Adrenal gland (tissue), 12 donors: Measurements from ENCODE around the gene SESTD1. TPM values are rescaled to one million over a fixed set of nuclear protein-coding genes. Genes with fewer than 3 reads are reported as not detected.
"Not testable (repeated sequence)": the region's sequence is repeated elsewhere in the genome, so short reads cannot be mapped to it uniquely, and the experiment has no call there.

Experiments
- DNase-seq, 7 donors: peaks; one replicate each; pipeline ENCODE4 v3.0.0-alpha.2; 2019 to 2020
- H3K27ac ChIP-seq, 5 donors: fragments of 200-600 bp; sonication (generic) in 4 of 5; 1 replicate in 3 of 5; 2 replicates in 2 of 5; pipeline versions ENCODE4 v1.5.1 to v1.8.0; 2016 to 2020; ENCODE audit warnings: mild to moderate bottlenecking in 1 of 5
- H3K27me3 ChIP-seq: fragments of 200-600 bp; 2 replicates; pipeline ENCODE4 v1.8.0; 2021
- H3K36me3 ChIP-seq, 2 donors: fragments of 200-600 bp; replicated peaks in 1 of 2; 1 replicate in 1 of 2; 2 replicates in 1 of 2; pipeline versions ENCODE4 v1.5.1 to v1.8.0; 2018 to 2022
- H3K4me1 ChIP-seq, 2 donors: fragments of 200-600 bp; replicated peaks in 1 of 2; 1 replicate in 1 of 2; 2 replicates in 1 of 2; pipeline versions ENCODE4 v1.5.1 to v1.8.0; 2018 to 2021
- H3K4me3 ChIP-seq, 4 donors: fragments of 200-600 bp; sonication (generic) in 3 of 4; one replicate each; pipeline ENCODE4 v1.5.1; 2016 to 2018
- H3K9me3 ChIP-seq, 3 donors: fragments of 200-600 bp; sonication (generic) in 1 of 3; replicated peaks in 1 of 3; 1 replicate in 2 of 3; 2 replicates in 1 of 3; pipeline versions ENCODE4 v1.5.1 to v1.8.0; 2016 to 2021
- CTCF ChIP-seq, 6 experiments: fragments of 450-650 bp in 4 of 6; fragments of 200-600 bp in 2 of 6; sonication (generic) in 1 of 6; IDR thresholded peaks; 1 replicate in 5 of 6; 2 replicates in 1 of 6; pipeline versions ENCODE4 v1.5.1 to v1.8.0; 2016 to 2021; ENCODE audit warnings: antibody characterized with exemption in 6 of 6, mild to moderate bottlenecking in 2 of 6, moderate library complexity in 1 of 6
- POLR2A ChIP-seq, 2 donors: fragments of 450-650 bp; IDR thresholded peaks; one replicate each; pipeline ENCODE4 v1.6.1; 2017; ENCODE audit warnings: antibody characterized with exemption in 2 of 2, mild to moderate bottlenecking in 2 of 2, moderate library complexity in 1 of 2
- WGBS, 4 donors: extraction: QIAGEN DNeasy Blood & Tissue Kit in 2 of 4; methylation state at CpG; one replicate each; pipeline versions ENCODE4 v1.1.5 to v1.1.7; 2013 to 2017; 5-methylcytosine and 5-hydroxymethylcytosine counted together
- intact Hi-C, 2 donors: fragments of 100-400 bp; cut with DNase I; formaldehyde crosslinking; loops; one replicate each; pipeline versions ENCODE4 v1.14.1 to v1.15.0; 2022 to 2023
- polyA plus RNA-seq, 3 donors: library from polyadenylated mRNA; stranded (reverse); fragments of 200-250 nt in 2 of 3; fragments of 350-450 nt in 1 of 3; fragmentation: Illumina TruSeq in 1 of 3; extraction: RNeasy Lipid Tissue Mini Kit (QIAGEN cat#74804) in 1 of 3; gene quantifications; one replicate each; pipeline ENCODE4 v1.2.3, GENCODE V29; 2013 to 2014
- total RNA-seq, 9 donors: library from RNA; depleted of rRNA in 4 of 9; stranded (reverse); fragments of >200 nt in 4 of 9; fragments of 120-200 nt in 1 of 9; fragmentation: NEBNext Ultra II Directional in 1 of 9; extraction: Animal tissue kit (Norgen Biotek cat#: 25700) in 1 of 9; gene quantifications; one replicate each; pipeline versions ENCODE4 v1.1.0 to v1.2.4, GENCODE V29; 2013 to 2023
- donor health status: healthy with polysubstance abuse.
- donor health status: Bipolar disorder and iron deficiency.
- donor health status: DM: yes; HTN: yes; CAD: no.
- donor health status: DM: no; HTN: no; CAD: no.
- donor health status: DM: no; HTN: no; CAD: no.
- donor health status: DM: yes; HTN: yes; CAD: no.

SESTD1 gene
- total and polyA plus RNA-seq, 12 donors, result 4.7 to 28.2 (median 14.8) TPM

- Histone ChIP-seq H3K27me3 (no peaks in the 10 kb centered on the region), H3K36me3 (no peaks in the 10 kb centered on the region), H3K4me3 (no peak overlapping the region), H3K9me3 (no peaks in the 10 kb centered on the region), H3K4me1 (no peaks in the 10 kb centered on the region), H3K27ac (no peak overlapping the region)
- intact Hi-C loops, result no loop called here
- WGBS, 4 donors, result 79 to 90% (median 83%) methylated on average over 1 of the region's 1 CpG
- DNase-seq, result no peak
- no peak for TF ChIP-seq POLR2A (IDR thresholded peaks at IDR 0.05)
- TF ChIP-seq CTCF (IDR thresholded peaks at IDR 0.05), result no peak
Observed at GRCh38 chr2:179069685-179070084, 194.9 kb downstream of the SESTD1 start.

- Histone ChIP-seq H3K9me3 (no peaks in the 10 kb centered on the region), H3K36me3 (no peaks in the 10 kb centered on the region), H3K27me3 (no peaks in the 10 kb centered on the region), H3K4me1 (no peaks in the 10 kb centered on the region), H3K27ac (no peak overlapping the region), H3K4me3 (no peak overlapping the region)
- no peak for TF ChIP-seq POLR2A (IDR thresholded peaks at IDR 0.05)
- TF ChIP-seq CTCF (IDR thresholded peaks at IDR 0.05), result no peak
- WGBS, 4 donors, result 55 to 68% (median 62%) methylated on average over 2 of the region's 2 CpGs
- intact Hi-C loops, result no loop called here
- peak in 4 of 7 donors; percentile 27 to 35 (median 30) for DNase-seq
Observed at GRCh38 chr2:179068991-179069643, 195.5 kb downstream of the SESTD1 start.

- WGBS, 4 donors, result 84 to 96% (median 91%) methylated on average over 2 of the region's 2 CpGs
- Histone ChIP-seq H3K4me1 (no peaks in the 10 kb centered on the region), H3K36me3 (no peaks in the 10 kb centered on the region), H3K27ac (no peak overlapping the region), H3K9me3 (no peaks in the 10 kb centered on the region), H3K4me3 (no peak overlapping the region), H3K27me3 (no peaks in the 10 kb centered on the region)
- intact Hi-C loops, result no loop called here
- TF ChIP-seq POLR2A (IDR thresholded peaks at IDR 0.05) (no peak), CTCF (IDR thresholded peaks at IDR 0.05) (no peak)
- no peak for DNase-seq
Observed at GRCh38 chr2:179059026-179059700, 205.5 kb downstream of the SESTD1 start.

DNA sequence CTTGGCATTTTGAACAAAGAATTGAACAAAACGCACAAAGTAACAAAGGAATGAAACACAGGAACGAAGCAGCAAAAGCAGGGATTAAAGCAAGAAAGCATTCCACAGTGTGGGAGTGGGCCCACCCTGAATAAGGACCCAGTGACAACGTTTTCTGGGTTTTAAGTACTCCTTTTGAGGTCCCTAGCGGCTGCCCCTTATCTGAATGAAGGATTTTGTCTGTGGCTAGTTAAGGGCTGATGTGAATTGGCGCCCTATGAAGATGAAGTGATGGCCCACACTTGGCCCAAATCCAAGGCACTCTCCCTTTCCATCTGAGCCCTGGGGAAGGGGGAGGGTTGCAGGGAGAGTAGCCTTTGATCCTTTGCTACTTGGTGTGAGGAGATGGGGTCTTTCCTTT, 206.9 kb downstream of the SESTD1 start:
- H3K27ac ChIP-seq, result no peak overlapping the region
- H3K4me1 ChIP-seq, result no peaks in the 10 kb centered on the region
- no peaks in the 10 kb centered on the region for H3K27me3 ChIP-seq
- no peak for DNase-seq
- H3K9me3 ChIP-seq, result no peaks in the 10 kb centered on the region
- TF ChIP-seq POLR2A (IDR thresholded peaks at IDR 0.05), result no peak
- TF ChIP-seq CTCF (IDR thresholded peaks at IDR 0.05), result no peak
- intact Hi-C loops, result no loop called here
- 81 to 88% (median 85%) methylated on average over 5 of the region's 5 CpGs for WGBS, 4 donors
- no peak overlapping the region for H3K4me3 ChIP-seq
- H3K36me3 ChIP-seq, result no peaks in the 10 kb centered on the region

GRCh38 chr2:179053568-179053967, 211.1 kb downstream of the SESTD1 start:
- H3K27me3 ChIP-seq, DNase-seq, H3K9me3 ChIP-seq, H3K4me3 ChIP-seq, H3K36me3 ChIP-seq, intact Hi-C loops, H3K27ac ChIP-seq: not testable (repeated sequence)
- 68 to 88% (median 83%) methylated on average over 3 of the region's 3 CpGs for WGBS, 4 donors
- peaks cover 5 to 26% of the 10 kb centered on the region in 2 donors for H3K4me1 ChIP-seq
